Measurements from ENCODE around the gene NEU4.
"Not testable (repeated sequence)": the region's sequence is repeated elsewhere in the genome, so short reads cannot be mapped to it uniquely, and the experiment has no call there.

NEU4 gene

DNA sequence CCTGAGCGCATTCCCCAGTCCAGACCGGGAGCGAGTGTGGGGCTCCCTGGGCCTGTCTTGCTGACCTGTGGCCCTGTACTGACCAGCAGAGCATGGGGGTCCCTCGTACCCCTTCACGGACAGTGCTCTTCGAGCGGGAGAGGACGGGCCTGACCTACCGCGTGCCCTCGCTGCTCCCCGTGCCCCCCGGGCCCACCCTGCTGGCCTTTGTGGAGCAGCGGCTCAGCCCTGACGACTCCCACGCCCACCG, 5.3 kb downstream of the NEU4 start:
- DNase-seq = no peak

DNA sequence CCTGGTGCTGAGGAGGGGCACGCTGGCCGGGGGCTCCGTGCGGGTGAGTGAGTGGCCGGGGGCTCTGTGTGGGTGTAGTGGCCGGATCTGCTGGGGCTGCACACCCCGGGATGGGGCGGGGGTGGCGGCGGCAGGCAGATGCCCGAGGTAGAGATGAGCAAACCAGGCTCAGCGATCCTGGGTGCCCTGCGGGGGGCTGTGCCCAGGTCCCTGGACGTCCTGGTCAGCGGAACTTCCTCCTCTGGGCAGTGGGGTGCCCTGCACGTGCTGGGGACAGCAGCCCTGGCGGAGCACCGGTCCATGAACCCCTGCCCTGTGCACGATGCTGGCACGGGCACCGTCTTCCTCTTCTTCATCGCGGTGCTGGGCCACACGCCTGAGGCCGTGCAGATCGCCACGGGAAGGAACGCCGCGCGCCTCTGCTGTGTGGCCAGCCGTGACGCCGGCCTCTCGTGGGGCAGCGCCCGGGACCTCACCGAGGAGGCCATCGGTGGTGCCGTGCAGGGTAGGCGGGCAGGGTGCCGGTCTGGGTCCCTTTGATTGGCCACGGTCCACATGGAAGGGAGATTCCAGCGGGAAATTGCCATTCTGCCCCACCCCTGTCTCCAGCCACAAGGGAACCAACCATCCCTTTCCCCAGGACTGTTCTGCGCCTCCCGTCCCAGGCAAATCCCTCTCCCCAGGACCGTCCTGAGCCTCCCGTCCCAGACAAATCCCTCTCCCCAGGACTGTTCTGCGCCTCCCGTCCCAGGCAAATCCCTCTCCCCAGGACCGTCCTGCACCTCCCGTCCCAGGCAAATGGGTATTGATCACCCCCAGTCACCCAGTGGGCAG, 5.9 kb downstream of the NEU4 start:
- no peak for DNase-seq

DNA sequence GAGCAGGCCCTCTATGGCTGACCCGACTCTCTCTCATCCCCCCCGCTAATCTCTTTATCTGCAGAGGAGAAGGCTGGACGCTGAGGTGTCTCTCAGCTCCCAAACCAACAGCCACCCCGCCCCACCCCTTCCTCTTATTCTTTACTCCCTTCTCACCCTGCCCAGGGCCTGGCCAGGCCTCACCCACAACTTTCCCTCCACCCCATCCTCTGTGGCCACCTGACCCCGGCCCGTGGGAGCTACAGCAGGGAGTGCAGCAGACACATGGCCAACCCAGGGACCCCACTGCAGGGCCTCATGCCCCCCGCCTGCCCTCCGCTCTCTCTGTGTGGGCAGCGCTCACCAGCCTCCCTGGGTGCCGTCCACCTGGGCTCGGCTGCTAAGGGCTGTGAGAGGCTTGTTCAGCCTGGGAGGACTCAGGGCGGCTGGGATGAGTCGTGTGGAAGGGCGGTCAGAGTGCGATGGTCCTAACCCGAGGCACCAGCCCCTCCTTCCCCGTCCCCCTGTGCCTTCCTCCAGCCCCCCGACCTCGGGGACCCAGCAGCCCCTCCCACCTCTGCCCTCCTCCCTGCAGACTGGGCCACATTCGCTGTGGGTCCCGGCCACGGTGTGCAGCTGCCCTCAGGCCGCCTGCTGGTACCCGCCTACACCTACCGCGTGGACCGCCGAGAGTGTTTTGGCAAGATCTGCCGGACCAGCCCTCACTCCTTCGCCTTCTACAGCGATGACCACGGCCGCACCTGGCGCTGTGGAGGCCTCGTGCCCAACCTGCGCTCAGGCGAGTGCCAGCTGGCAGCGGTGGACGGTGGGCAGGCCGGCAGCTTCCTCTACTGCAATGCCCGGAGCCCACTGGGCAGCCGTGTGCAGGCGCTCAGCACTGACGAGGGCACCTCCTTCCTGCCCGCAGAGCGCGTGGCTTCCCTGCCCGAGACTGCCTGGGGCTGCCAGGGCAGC, 6.8 kb downstream of the NEU4 start:
- no peak for DNase-seq

GRCh38 chr2:241816431-241817121, 7.6 kb downstream of the NEU4 start:
- no peak for DNase-seq

DNA sequence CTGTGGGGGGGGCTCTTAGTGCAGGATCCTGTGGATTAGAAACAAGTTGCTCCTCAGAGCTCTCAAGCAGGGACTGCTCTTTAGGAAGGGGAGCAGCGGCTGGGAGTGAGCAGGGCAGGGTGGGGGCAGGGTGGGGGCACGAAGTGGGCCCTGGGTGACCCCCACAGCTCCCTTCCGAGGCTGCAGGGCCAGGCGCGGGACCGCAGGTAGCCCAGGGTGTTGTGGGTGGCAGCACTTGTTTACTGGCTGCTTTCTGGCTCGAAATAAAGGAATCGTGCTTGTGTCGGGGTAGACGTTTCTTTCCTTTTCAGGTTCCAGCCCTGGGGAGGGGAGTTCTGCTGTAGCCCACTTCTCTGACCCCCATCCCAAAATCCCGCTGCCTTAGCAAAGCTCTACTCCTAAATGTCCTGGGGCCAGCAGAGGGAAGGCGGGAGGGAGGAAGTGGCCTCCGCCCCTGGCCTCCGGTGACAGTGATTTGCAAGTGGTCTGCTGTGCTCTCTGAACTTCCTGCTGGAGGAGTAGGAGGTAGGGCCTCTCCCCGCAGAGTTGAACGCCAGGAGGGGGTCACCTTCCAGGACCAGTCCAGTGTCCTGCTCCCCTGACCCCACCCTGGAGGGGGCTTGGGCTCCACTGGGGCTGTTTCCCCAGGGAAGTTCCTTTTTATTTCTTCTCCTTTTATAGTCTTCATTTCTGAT, 8.3 kb downstream of the NEU4 start:
- no peak for DNase-seq

GRCh38 chr2:241817821-241818215, 8.8 kb downstream of the NEU4 start:
- not testable (repeated sequence) for DNase-seq

DNA sequence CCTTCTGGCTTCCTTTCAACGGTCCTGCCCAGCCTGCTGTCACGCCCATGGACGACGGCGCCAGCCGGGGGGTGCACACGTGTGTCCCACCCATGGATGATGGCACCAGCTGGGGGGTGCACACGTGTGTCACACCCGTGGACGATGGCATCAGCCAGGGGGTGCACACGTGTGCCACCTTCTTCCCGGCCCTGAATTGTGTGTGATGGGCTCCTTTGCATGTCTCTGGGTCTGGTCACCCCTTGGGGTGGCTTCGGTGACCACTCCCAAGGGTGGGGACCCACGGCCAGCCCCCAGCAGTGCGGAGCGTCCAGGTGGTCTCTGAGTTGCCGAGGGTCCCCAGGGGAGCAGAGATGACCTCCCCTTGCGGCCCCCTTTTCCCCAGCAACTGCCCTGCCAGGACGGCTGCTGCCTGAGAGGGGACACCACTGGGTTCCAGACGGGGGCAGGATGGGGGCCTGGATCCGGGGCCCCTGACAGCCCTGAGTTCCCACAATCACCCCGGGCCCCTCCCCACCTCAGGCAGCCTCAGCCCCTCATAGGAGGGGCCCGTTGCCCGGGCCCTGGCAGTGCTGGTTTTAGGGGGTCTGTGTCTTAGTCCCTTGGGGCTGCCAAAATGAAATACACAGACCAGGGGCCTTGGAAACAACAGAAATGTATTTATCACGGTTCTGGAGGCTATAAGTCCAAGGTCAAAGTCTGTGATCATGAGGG, 9.4 kb downstream of the NEU4 start:
- DNase-seq = no peak

- no peak for DNase-seq
These were observed 9.9 kb downstream of the NEU4 start for GRCh38 chr2:241818943-241819270.

- DNase-seq = not testable (repeated sequence)
These were observed 11.1 kb downstream of the NEU4 start for GRCh38 chr2:241819947-241820624.

DNA sequence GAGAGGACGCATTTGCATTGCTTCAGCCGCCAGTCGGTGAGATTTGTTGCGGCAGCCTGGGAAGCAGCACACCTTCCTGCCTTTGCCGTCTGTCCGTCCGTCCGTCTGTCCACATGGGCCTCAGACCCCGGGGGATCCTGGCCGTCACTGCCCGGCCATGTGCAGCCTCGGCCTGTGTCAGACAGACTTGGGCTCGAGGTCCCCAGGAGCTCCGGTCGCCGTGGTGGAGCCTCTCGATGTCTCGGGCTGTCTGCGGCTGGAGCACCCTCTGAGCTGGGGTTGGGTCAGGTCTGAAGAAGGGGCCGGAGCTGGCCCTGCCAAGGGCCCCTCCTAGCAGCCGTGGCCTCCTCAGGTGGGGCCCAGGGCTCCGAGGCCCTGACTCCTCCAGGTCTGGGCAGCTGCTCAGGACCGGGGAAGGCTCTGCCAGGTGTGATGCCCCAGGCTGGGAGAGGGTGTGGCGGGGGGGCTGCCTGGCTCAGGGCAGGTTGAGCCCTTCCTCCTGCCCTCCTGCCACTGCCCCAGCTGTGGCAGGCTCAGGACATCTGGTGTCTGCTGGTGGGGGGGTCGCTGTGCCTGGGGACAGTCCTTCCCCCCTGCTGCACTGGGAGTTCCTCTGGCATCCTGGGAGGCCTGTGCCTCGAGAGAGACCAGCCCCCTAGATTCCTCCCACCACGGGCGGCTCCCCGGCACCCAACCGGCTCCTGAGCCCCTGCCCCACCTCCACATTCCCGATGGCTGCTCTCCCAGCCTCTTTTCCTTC, 11.8 kb downstream of the NEU4 start:
- no peak for DNase-seq

DNA sequence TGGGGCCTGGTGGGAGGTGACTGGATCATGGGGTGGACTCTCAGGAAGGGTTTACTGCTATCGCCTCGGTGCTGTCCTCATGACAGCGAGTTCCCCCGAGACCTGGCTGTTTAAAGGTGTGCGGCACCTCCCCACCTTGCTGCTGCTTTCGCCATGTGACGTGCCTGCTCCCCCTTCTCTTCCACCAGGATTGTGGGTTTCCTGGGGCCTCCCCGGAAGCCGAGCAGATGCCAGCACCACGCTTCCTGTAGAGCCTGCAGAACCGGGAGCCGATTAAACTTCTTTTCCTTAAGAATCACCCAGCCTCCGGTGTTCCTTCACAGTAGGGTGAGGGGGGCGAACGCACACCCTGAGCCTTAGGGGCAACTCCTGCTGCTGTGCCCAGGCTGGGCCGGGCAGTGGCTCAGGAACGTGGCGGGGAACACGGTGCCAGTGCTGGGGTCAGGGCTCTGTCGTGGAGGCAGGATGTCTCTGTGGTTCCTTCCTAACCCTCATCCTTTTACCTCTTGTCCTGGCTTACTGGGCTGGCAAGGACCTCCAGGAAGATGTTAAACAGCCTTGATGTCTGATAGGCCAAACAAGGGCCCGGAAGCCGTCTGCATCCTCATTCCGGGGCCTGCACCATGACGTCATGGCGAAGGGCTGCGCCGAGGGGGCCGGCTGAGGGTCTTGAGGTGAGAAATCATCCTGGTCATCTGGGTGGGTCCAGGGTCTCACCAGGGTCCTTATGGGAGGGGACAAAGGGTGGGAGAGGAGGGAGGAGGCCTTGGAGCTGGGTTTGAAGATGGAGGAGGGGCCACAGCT, 12.7 kb downstream of the NEU4 start:
- no peak for DNase-seq

DNA sequence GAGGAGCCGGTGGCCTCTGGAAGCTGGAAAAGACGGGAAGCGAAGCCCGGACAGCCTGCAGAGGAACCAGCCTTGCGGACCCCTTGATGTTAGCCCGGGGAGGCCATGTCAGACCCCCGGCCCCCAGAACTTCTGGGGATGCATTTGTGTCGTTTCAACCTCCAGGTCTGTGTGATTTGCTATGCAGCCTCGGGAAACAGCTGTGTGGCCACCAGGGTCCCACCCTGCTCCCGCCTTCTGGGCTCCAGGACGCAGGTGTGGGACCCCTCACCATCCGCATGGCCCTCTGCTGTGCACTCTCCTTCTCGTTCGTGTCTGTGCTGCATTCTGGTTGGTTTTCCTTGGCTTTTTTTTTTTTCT, 13.3 kb downstream of the NEU4 start:
- no peak for DNase-seq

- not testable (repeated sequence) for DNase-seq
These were observed 14.8 kb downstream of the NEU4 start for GRCh38 chr2:241823531-241824437.

GRCh38 chr2:241827394-241827793, 18.4 kb downstream of the NEU4 start:
- no peak for DNase-seq

DNA sequence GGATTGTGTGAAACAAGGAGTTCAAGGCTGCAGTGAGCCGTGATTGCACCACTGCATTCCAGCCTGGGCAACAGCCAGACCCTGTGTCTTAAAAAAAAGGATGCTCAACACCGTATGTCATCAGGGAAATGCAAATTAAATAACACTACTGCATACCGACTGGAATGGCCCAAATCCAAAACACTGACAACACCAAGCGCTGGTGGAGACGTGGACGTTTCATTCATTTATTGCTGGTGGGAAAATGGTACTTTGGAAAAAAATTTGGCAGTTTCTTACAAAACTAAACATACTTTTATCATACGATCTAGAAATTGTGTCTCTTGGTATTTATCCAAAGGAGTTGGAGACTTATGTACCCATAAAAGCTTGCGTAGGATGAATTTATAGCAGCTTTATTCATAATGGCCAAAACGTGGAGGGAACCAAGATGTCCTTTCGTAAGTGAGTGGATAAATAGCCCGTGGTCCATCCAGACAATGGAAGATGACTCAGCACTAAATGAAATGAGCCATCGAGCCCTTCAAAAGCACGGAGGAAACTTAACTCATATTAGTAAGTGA, 24.2 kb downstream of the NEU4 start:
- DNase-seq = peak; percentile 59

DNA sequence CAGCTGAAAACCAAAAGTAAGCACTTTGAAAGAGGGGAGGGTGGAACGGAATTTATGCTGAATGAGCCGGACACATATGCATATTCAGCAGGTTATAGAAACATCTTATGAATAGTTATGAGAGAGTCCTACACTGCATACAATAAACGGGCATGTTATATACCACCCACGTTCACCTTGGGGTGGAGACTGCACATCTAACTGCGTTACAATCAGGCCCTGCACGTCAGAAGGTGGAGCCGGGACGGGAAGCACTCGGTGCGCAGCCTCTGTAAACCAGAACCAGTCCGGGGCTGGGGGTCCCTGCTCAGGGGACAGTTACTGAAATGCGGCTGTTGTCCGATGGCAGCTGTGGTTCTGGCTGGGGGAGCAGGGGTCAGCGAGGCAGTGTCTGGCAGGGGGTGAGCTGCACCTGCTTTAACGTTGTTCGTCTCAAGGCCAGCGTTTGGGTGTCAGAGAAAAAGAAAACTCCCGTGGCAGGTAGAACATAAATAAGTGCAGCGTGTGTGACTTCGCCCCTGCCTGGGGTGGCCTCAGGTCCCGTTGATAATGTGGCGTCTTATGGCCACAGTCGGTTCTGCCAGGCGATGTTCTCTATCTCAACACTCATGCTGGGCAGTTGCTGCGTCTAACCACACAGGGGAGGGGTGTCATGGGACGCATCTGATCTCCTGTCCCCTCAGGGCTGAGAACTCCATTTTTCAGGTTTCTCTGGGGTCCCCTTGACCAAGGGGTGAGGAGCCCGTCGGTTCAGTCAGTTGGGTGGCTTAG, 24.9 kb downstream of the NEU4 start:
- DNase-seq = not testable (repeated sequence)

DNA sequence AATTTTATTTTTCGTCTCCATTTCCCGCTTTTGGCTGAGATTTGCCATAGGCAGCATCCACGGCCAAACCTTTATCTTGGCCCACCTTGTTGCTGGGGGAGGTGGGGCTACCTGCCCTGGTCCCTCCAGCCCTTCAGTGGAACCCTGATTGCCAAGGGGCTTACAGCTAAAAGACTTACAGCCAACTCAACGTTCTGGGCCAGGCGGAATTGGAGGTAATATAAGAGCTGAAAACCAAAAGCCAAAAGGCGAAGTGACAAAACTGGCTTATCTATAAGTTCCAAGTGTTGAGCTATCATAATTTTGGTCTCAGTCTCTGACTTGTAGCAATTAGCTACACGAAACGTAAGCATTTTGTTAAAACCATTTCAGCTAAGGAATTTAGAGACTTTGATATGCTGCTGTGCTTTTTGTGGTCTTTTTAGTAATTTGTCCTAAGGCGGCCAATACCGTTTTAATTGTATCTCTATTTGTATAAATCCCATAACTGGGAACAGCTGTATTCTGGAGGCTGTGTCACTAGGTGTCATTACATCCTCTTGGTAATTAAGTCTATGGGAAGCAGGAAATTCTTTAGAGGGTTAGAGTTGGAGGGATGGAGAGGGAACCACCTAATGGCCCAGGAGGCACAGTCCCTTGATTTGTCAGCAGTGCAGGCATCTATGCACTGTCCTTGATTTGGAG, 25.7 kb downstream of the NEU4 start:
- DNase-seq = no peak

Measured in fibroblast of upper back skin (primary cell).